HCT116 (cell line): ENCODE results near the gene CYP2S1.

Experiments
- RAD21 ChIP-seq: IDR thresholded peaks from 2 replicates; pipeline ENCODE4 v1.6.1; 2012; ENCODE audit warnings: low read depth, mild to moderate bottlenecking
- SIN3A ChIP-seq: IDR thresholded peaks from 2 replicates; pipeline ENCODE4 v1.6.1; 2012; ENCODE audit warnings: low read depth
- ZNF274 ChIP-seq: fragments of 200-500 bp; sonication (Bioruptor generic); IDR thresholded peaks from 2 replicates; pipeline ENCODE4 v1.6.1; 2014; ENCODE audit warnings: mild to moderate bottlenecking, low read depth, low read length, inconsistent platforms
- TF ChIP-seq, protein P1 (sequence below), 3 experiments: fragments of 200-600 bp in 1 of 3; sonication (generic) in 1 of 3; IDR thresholded peaks in 2 of 3; conservative IDR thresholded peaks in 1 of 3; 2 replicates each; pipeline ENCODE4 v1.5.1; 2012 to 2017; ENCODE audit warnings: low read depth in 2 of 3, low read length in 2 of 3, antibody characterized with exemption in 1 of 3, borderline replicate concordance in 1 of 3, control low read depth in 1 of 3, mild to moderate bottlenecking in 1 of 3, mixed read lengths in 1 of 3, mixed run types in 1 of 3, moderate library complexity in 1 of 3; ENCODE audit not compliant: insufficient read depth in 1 of 3

DNA sequence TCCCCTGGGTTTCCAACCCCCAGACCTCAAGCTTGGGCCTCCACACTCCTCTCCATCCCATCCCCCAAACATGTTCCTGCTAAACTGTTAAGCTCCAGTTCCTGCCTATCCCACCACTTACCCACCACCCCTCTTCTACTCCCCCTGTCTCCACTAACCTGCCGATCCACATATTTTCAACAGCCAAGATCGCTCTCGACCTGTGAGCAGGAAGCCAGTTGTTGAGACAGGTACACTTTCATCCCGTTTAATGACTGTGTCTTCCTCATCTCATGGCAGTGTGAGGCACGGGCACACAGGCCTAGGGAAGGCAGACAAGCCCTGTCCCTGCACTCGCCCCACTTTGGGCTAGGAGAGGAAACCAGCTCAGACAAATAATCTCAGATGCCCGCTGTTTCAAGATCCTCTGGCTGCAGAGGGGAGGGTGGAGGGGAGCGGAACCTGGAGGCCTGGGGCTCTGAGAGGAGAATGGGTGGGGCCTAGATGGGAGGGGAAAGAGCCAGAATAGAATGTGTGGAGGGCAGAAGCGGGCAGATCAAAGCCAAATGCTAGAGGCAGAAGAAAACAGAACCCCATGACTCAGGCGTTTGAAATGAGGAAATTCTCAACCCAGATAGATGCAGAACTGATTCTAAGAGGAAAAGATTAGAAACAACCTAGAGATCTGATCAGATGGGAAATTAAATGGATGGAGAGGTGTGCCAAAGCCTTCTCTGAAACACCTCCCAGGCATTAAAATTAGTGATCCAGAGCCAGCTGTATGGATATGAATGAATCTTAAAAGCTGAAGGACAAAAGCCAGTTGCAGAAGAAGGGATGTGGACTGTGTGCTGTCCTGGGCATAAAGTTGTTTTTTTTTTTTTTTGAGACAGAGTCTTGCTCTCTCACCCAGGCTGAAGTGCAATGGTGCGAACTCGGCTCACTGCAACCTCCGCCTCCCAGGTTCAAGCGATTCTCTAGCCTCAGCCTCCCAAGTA, 16.9 kb upstream of the CYP2S1 start:
- TF ChIP-seq, protein P1, sequence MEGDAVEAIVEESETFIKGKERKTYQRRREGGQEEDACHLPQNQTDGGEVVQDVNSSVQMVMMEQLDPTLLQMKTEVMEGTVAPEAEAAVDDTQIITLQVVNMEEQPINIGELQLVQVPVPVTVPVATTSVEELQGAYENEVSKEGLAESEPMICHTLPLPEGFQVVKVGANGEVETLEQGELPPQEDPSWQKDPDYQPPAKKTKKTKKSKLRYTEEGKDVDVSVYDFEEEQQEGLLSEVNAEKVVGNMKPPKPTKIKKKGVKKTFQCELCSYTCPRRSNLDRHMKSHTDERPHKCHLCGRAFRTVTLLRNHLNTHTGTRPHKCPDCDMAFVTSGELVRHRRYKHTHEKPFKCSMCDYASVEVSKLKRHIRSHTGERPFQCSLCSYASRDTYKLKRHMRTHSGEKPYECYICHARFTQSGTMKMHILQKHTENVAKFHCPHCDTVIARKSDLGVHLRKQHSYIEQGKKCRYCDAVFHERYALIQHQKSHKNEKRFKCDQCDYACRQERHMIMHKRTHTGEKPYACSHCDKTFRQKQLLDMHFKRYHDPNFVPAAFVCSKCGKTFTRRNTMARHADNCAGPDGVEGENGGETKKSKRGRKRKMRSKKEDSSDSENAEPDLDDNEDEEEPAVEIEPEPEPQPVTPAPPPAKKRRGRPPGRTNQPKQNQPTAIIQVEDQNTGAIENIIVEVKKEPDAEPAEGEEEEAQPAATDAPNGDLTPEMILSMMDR (IDR thresholded peaks at IDR 0.05 in 2 of 3, conservative IDR thresholded peaks at IDR 0.05 in 1 of 3; ENCODE audit: borderline replicate concordance in 1 of 3, insufficient read depth in 1 of 3, low read depth in 2 of 3, low read length in 2 of 3), result no peak
- TF ChIP-seq ZNF274, result no peak
- TF ChIP-seq RAD21, result peak; percentile 24; the same call in 1 of the 2 replicates
- peak; percentile 63; the same call in 1 of the 2 replicates for TF ChIP-seq SIN3A
